Peyer's patch (tissue), 4 donors: ENCODE measurements around the gene AIG1. TPM values are rescaled to one million over a fixed set of nuclear protein-coding genes. Genes with fewer than 3 reads are reported as not detected.

ENCODE experiments used
- total RNA-seq, 4 donors: library from RNA; depleted of rRNA; stranded (reverse); fragments of >200 nt; gene quantifications; one replicate each; pipeline ENCODE4 v1.1.0, GENCODE V29; 2016

Gene AIG1
- total RNA-seq, 4 donors from 2014 or later, result 9.1 to 133 (median 84.9) TPM

Other genes starting within 250 kb of the AIG1 start
- 10 to 100 TPM; 14.4 to 35.5 (median 19.5) TPM for gene HIVEP2, start 115.7 kb upstream of the AIG1 start, total RNA-seq